GM12875 (cell line): ENCODE results near the gene CCL5.

ENCODE experiments used
- H3K4me3 ChIP-seq: one replicate; pipeline ENCODE4 v1.5.1; 2011; ENCODE audit warnings: low read depth, low read length, control low read depth
- TF ChIP-seq, protein P1 (sequence below): IDR thresholded peaks from 2 replicates; pipeline ENCODE4 v1.5.1; 2011; ENCODE audit warnings: low read depth, mild to moderate bottlenecking, control low read depth, inconsistent platforms, low read length, moderate library complexity, borderline replicate concordance; ENCODE audit not compliant: insufficient read depth

Gene CCL5

DNA sequence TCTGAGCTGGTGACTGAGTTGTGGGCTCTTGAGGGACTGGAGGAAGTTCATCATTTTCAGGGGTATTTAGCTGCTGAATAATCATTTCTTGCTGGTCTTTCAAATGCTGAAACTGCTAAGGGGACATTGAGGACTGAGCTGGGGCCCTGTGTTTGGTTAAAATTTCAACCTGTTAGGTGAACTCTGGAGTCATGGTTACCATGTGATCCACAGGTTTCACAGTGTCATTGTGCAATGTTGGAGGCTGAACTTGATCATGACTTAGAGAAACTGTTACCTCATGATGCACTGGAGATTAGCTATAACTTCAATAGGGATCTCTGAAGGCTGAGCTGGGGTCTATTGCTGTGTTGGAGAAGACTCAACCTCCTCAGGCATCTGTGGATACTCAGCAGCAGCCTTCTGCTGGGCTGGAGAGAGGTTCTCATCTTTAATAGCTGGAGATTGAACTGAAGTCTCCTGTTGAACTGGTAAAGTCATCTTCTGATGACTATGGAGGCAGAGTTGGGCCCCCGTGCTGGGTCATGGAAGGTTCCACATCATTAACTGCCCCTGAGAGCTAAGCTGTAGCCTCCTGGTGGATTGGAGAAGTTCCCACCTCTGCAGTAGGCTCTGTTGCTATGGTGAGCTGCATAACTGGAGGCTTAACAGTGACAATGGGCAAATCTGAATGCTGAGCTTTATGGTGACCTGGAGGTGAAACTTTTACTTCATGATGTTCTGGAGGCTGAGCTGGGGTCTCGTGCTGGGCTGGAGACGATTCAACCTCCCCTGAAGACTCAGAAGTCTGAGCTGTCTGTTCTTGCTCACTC, 35.2 kb upstream of the CCL5 start:
- H3K4me3 ChIP-seq: no peak overlapping the region
- TF ChIP-seq, protein P1, sequence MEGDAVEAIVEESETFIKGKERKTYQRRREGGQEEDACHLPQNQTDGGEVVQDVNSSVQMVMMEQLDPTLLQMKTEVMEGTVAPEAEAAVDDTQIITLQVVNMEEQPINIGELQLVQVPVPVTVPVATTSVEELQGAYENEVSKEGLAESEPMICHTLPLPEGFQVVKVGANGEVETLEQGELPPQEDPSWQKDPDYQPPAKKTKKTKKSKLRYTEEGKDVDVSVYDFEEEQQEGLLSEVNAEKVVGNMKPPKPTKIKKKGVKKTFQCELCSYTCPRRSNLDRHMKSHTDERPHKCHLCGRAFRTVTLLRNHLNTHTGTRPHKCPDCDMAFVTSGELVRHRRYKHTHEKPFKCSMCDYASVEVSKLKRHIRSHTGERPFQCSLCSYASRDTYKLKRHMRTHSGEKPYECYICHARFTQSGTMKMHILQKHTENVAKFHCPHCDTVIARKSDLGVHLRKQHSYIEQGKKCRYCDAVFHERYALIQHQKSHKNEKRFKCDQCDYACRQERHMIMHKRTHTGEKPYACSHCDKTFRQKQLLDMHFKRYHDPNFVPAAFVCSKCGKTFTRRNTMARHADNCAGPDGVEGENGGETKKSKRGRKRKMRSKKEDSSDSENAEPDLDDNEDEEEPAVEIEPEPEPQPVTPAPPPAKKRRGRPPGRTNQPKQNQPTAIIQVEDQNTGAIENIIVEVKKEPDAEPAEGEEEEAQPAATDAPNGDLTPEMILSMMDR: no peak

DNA sequence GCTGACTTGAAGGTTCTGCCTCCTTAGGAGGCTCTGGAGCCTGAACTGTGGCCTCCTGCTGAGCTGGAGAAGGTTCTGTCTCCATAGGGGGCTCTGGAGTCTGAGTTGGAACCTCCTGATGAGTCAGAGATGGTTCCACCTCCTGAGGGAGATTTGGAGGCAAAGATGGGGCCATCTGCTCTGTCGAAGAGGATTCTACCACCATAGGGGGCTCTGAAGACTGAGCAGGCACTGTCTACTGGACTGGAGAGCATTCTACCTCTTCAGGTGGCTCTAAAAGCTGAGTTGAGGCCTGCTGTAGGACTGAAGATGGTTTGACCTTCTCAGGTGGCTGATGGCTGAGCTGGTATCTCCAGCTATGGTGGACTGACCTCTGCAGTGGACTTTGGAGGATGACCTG, 34.2 kb upstream of the CCL5 start:
- no peak overlapping the region for H3K4me3 ChIP-seq
- TF ChIP-seq, protein P1: no peak

DNA sequence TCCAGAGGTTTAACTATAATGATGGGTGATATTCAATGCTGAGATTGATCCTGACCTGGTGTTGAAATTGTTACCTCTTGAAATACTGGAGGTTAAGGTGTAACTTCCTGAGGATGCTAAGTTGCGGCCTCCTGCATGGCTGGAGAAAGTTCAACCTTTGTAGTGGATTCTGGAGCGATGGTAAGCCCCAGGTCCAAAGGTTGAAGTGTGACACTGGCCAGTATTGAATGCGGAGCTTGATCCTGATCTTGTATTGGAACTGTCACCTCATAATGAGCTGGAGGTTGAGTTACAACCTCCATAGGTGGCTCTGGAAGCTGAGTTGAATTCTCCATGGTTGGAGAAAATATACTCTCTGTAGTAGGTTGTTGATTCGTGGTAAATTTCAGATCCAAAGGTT, 33.4 kb upstream of the CCL5 start:
- no peak overlapping the region for H3K4me3 ChIP-seq
- TF ChIP-seq, protein P1: no peak

DNA sequence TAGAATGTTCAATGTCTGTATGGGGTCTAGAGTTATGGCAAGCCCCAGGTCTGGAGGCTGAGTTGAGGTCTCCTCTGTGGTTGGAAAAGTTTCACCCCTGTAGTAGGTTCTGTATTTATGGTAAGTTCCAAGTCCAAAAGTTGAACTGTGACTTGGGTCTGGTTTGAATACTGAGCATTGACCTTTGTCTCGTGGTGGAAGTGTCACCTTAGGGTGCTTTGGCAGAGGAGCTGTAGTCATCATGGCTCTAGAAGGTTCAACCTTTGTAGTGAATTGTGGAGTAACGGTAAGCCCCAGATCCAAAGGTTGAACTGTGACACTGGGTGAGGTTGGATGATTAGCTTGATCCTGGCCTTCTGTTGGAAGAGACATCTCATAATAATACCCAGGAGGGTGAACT, 32.8 kb upstream of the CCL5 start:
- H3K4me3 ChIP-seq: no peak overlapping the region
- TF ChIP-seq, protein P1: no peak

DNA sequence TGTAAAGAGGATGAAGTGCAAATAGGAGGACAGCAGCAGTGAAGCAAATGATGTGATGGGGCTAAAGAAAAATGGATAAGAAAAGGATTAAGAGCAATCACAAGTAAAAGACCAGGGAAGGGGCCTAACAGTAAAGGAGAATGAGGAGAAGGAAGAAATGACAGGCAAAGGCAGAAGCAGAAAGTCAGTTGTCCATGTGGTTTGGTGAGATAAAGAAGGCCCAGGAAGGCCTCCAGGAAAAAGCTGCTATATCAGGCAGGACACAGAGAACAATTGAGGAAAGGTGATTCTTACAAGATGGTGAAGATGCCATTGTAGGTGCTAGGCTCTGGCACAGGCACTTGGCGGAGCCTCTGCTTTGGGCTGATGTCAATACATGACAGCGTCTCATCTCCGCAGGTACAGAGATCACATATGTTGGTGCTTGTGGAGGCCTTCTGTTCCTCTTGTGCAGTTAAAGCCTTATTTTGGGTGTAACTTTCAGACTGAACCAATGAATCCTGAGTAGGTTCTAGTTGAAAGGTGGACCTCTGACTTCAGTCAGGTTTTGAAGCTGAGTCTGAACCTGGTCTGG, 32.3 kb upstream of the CCL5 start:
- TF ChIP-seq, protein P1: no peak
- H3K4me3 ChIP-seq: no peak overlapping the region

DNA sequence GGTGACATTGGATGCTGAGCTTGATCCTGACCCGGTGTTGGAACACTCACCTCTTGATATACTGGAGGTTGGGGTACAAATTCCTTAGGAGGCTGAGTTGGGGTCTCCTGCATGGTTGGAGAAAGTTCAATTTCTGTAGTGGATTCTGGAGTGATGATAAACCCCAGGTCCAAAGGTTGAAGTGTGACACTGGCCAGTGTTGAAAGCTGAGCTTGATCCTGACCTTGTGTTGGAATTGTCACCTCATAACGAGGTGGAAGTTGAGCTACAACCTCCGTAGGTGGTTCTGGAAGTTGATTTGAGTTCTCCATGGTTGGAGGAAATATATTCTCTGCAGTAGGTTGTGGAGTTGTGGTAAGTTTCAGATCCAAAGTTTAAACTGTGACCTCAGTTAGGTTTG, 29.2 kb upstream of the CCL5 start:
- H3K4me3 ChIP-seq: no peak overlapping the region
- TF ChIP-seq, protein P1: no peak

DNA sequence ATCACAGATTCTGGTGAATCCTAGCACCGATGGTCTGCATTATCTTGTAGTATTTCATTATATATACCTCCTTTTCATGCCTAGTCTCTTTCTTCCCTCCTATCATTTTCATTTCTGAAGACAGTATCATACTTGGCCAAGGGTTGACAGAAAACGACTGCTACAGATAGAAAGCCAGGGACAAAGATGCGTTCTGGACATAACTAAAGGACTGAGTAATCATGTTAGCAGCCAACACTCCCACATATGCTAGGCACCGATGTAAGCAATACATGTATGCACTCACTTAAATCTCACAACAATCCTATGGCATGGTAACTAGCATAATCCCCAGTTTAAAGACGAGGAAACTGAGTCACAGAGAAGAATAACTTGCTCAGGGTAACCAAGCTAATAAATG, 27.5 kb upstream of the CCL5 start:
- TF ChIP-seq, protein P1: no peak
- no peak overlapping the region for H3K4me3 ChIP-seq
